Suprapubic skin (tissue), 4 donors: Measurements from ENCODE around the gene KCNT1. TPM values are rescaled to one million over a fixed set of nuclear protein-coding genes. Genes with fewer than 3 reads are reported as not detected.

Source experiments
- DNase-seq, 2 donors: peaks; one replicate each; pipeline ENCODE4 v3.0.0-alpha.2; 2019; ENCODE audit warnings: low spot score in 2 of 2
- H3K27ac ChIP-seq: fragments of 200-600 bp; sonication (generic); one replicate; pipeline ENCODE4 v1.5.1; 2019
- H3K27me3 ChIP-seq: fragments of 200-600 bp; sonication (generic); one replicate; pipeline ENCODE4 v1.5.1; 2019
- H3K36me3 ChIP-seq: fragments of 200-600 bp; sonication (generic); one replicate; pipeline ENCODE4 v1.5.1; 2019
- H3K4me1 ChIP-seq: fragments of 200-600 bp; sonication (generic); one replicate; pipeline ENCODE4 v1.5.1; 2019
- H3K4me3 ChIP-seq: fragments of 200-600 bp; sonication (generic); one replicate; pipeline ENCODE4 v1.5.1; 2019; ENCODE audit warnings: mild to moderate bottlenecking
- H3K9me3 ChIP-seq: fragments of 200-600 bp; sonication (generic); one replicate; pipeline ENCODE4 v1.5.1; 2019
- CTCF ChIP-seq, 2 donors: fragments of 200-600 bp in 1 of 2; fragments of 450-650 bp in 1 of 2; sonication (generic) in 1 of 2; IDR thresholded peaks; one replicate each; pipeline ENCODE4 v1.5.1; 2016 to 2019; ENCODE audit warnings: antibody characterized with exemption in 2 of 2, mild to moderate bottlenecking in 1 of 2, moderate library complexity in 1 of 2
- EP300 ChIP-seq: sonication (generic); formaldehyde crosslinking; IDR thresholded peaks from one replicate; pipeline ENCODE4 v1.6.1; 2017; ENCODE audit warnings: antibody characterized with exemption
- POLR2A ChIP-seq, 2 donors: fragments of 450-650 bp; IDR thresholded peaks; one replicate each; pipeline ENCODE4 v1.6.1; 2017; ENCODE audit warnings: antibody characterized with exemption in 2 of 2, mild to moderate bottlenecking in 2 of 2, moderate library complexity in 2 of 2
- POLR2AphosphoS5 ChIP-seq, 3 donors: sonication (generic); formaldehyde crosslinking; IDR thresholded peaks; one replicate each; pipeline ENCODE4 v1.6.1; 2017; ENCODE audit warnings: antibody characterized with exemption in 3 of 3
- WGBS: methylation state at CpG from one replicate; pipeline ENCODE4 v1.1.5; 2018; 5-methylcytosine and 5-hydroxymethylcytosine counted together
- total RNA-seq, 4 donors: library from RNA; depleted of rRNA; stranded (reverse); fragments of >200 nt; gene quantifications; one replicate each; pipeline ENCODE4 v1.1.0, GENCODE V29; 2016

Gene KCNT1
- total RNA-seq, 4 donors from 2014 or later, result 0.10 to 0.23 TPM; not detected in 2

DNA sequence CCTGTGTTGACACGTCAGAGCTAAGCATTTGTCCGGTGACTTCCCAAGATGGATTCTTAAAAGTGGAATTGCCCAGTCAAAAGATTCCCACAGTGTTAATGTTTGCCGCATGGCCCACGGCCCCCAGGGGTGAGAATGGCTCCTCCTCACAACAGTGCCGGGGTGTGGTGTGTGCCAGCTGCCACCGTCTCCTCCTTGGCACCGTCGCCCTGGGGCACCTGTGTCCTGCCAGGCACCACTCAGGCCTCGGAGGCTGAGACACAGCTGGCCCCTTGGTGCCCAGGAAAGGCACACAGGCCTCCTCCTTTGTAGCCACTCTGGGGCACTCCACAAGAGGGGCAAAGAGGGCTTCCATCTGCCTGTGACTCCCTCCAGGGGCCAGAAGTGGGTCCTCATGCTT lies 4.3 kb downstream of the KCNT1 start:
- Histone ChIP-seq H3K36me3 (no peaks in the 10 kb centered on the region), H3K4me3 (no peak overlapping the region), H3K4me1 (peaks cover 13% of the 10 kb centered on the region), H3K27me3 (peaks cover 85% of the 10 kb centered on the region), H3K27ac (no peak overlapping the region), H3K9me3 (no peaks in the 10 kb centered on the region)
- TF ChIP-seq POLR2AphosphoS5 (IDR thresholded peaks at IDR 0.05) (no peak), CTCF (IDR thresholded peaks at IDR 0.05) (no peak), POLR2A (IDR thresholded peaks at IDR 0.05) (no peak), EP300 (no peak)
- DNase-seq, result no peak
- WGBS, result 44% methylated on average over 9 of the region's 9 CpGs

GRCh38 chr9:135707252-135708138 lies 5.5 kb downstream of the KCNT1 start:
- no peak for TF ChIP-seq CTCF (IDR thresholded peaks at IDR 0.05)
- TF ChIP-seq POLR2A (IDR thresholded peaks at IDR 0.05), result no peak
- no peak for TF ChIP-seq EP300
- TF ChIP-seq POLR2AphosphoS5 (IDR thresholded peaks at IDR 0.05), result no peak
- Histone ChIP-seq H3K27ac (no peak overlapping the region), H3K36me3 (no peaks in the 10 kb centered on the region), H3K4me1 (peaks cover under 1% of the 10 kb centered on the region), H3K27me3 (peaks cover 85% of the 10 kb centered on the region), H3K9me3 (no peaks in the 10 kb centered on the region), H3K4me3 (no peak overlapping the region)
- no peak for DNase-seq
- 30% methylated on average over 9 of the region's 23 CpGs for WGBS

- DNase-seq, result no peak
- H3K9me3 ChIP-seq, result no peaks in the 10 kb centered on the region
- WGBS, result 78% methylated on average over 4 of the region's 4 CpGs
- H3K4me3 ChIP-seq, result no peak overlapping the region
- H3K27me3 ChIP-seq, result peaks cover 85% of the 10 kb centered on the region
- no peak overlapping the region for H3K27ac ChIP-seq
- TF ChIP-seq POLR2A (IDR thresholded peaks at IDR 0.05) (no peak), EP300 (no peak), CTCF (IDR thresholded peaks at IDR 0.05) (no peak), POLR2AphosphoS5 (IDR thresholded peaks at IDR 0.05) (no peak)
- no peaks in the 10 kb centered on the region for H3K4me1 ChIP-seq
- H3K36me3 ChIP-seq, result no peaks in the 10 kb centered on the region
These were observed 6.2 kb downstream of the KCNT1 start for GRCh38 chr9:135708164-135708563.

- no peak overlapping the region for H3K4me3 ChIP-seq
- peaks cover 5% of the 10 kb centered on the region for H3K4me1 ChIP-seq
- H3K36me3 ChIP-seq, result no peaks in the 10 kb centered on the region
- H3K27ac ChIP-seq, result no peak overlapping the region
- TF ChIP-seq EP300 (no peak), POLR2A (IDR thresholded peaks at IDR 0.05) (no peak), CTCF (IDR thresholded peaks at IDR 0.05) (no peak), POLR2AphosphoS5 (IDR thresholded peaks at IDR 0.05) (no peak)
- WGBS, result 40% methylated on average over 2 of the region's 12 CpGs
- peaks cover 84% of the 10 kb centered on the region for H3K27me3 ChIP-seq
- no peaks in the 10 kb centered on the region for H3K9me3 ChIP-seq
- DNase-seq, result no peak
These were observed 9.4 kb downstream of the KCNT1 start for GRCh38 chr9:135711391-135711790.

DNA sequence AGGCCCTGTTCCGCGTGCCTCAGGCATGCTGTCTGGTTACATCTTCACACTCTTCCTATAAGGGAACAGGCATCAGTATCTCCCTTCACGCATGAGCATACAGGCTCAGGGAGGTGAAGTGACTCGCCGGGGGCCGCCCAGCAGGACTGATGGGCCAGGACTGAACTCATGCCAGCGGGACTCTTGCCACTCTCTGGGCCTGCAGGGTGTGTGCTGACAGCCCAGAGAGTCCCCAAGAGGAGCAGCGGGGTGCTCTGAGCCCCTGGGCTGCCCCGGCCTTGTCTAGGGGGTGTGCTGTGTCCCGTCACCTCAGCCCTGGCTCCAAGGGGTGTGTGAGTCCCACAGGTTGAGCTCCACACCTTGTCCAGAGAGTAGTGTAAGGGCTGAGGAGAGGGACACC lies 9.9 kb downstream of the KCNT1 start:
- peaks cover 5% of the 10 kb centered on the region for H3K4me1 ChIP-seq
- peaks cover 84% of the 10 kb centered on the region for H3K27me3 ChIP-seq
- no peak overlapping the region for H3K4me3 ChIP-seq
- WGBS, result 56% methylated on average over 3 of the region's 10 CpGs
- TF ChIP-seq CTCF (IDR thresholded peaks at IDR 0.05), result no peak
- no peak for TF ChIP-seq POLR2AphosphoS5 (IDR thresholded peaks at IDR 0.05)
- TF ChIP-seq POLR2A (IDR thresholded peaks at IDR 0.05), result no peak
- TF ChIP-seq EP300, result no peak
- no peaks in the 10 kb centered on the region for H3K9me3 ChIP-seq
- no peaks in the 10 kb centered on the region for H3K36me3 ChIP-seq
- H3K27ac ChIP-seq, result no peak overlapping the region
- DNase-seq, result no peak
